Hepatic stellate cell (primary cell): ENCODE data around the gene NCOA5.

Experiments
- DNase-seq: peaks from one replicate; pipeline ENCODE4 v3.0.0; 2011; ENCODE audit warnings: low spot score

Gene NCOA5

DNA sequence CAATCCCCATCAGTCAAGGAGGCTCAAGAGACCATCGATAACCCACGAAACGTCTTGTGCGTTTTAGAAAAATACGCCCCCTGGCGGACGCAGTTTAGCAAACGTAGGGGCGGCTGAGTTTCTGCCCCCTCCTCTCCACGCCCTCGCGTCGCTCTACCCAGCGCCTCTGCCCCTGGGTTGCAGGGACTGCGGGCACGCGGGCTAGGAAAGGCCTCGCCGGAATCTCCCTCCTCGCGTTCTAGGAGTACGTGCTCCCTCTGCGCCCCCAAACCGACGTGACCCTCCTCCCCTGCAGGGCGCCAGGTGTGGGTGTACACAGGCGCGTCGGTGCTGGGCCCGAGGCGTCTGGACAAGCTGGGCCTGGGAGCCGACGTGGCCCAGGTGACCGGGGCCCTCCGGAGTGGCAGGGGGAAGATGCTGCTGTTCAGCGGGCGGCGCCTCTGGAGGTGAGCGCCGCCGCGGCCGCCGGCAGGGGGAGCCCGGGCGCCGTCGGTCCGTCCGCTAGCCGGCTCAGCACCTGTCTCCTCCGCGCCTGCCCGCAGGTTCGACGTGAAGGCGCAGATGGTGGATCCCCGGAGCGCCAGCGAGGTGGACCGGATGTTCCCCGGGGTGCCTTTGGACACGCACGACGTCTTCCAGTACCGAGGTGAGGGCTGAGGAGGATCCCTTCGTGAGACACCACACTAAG lies 75.8 kb downstream of the NCOA5 start:
- peak; percentile 57 for DNase-seq

DNA sequence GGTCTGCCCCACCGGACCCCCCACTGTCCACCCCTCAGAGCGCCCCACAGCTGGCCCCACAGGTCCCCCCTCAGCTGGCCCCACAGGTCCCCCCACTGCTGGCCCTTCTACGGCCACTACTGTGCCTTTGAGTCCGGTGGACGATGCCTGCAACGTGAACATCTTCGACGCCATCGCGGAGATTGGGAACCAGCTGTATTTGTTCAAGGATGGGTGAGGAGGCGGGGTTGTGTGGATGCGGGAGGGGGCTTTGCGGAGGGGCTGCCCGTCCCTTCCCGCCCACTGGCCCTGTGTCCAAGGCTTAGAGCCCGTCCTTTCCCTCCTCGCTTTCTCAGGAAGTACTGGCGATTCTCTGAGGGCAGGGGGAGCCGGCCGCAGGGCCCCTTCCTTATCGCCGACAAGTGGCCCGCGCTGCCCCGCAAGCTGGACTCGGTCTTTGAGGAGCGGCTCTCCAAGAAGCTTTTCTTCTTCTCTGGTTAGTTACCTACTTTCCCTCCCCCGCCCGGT lies 76.4 kb downstream of the NCOA5 start:
- DNase-seq = no peak

- no peak for DNase-seq
These were observed 76.8 kb downstream of the NCOA5 start for GRCh38 chr20:46012921-46013320.

DNA sequence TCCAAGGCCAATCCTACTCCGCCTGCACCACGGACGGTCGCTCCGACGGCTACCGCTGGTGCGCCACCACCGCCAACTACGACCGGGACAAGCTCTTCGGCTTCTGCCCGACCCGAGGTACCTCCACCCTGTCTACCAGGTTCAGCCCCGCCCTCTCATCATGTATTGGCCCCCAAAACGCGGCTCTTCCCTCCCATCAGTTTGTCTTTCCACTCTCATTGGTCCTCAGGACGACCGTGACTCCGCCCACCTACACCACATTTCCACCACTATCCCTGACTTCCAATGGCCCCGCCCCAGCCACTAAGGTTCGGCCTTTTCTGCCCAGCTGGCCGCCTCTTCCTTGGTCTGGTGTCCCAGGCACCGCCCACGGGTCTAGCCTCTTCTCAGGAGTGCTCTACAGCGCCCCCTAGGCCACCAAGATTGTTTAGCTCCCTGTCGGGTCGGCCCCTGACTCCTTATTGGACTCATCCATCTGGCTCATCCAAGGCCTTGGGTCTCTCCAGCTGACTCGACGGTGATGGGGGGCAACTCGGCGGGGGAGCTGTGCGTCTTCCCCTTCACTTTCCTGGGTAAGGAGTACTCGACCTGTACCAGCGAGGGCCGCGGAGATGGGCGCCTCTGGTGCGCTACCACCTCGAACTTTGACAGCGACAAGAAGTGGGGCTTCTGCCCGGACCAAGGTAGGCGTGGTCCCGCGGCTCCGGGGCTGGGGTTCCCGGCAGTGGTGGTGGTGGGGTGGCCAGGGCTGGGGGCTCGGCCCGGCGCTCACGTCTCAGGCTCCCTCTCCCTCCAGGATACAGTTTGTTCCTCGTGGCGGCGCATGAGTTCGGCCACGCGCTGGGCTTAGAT lies 77.9 kb downstream of the NCOA5 start:
- DNase-seq = peak; percentile 40
